GM18907 (cell line): Measurements from ENCODE around the gene DISP1.

Experiments
- ATAC-seq: cut with Tn5 transposase; IDR thresholded peaks from one replicate; pipeline ENCODE4 v1.9.1; 2021; ENCODE audit warnings: mild to moderate bottlenecking, moderate library complexity; ENCODE audit not compliant: unreplicated experiment

DISP1 gene

GRCh38 chr1:222791006-222791710 lies 23.7 kb upstream of the DISP1 start:
- ATAC-seq, result no peak

- no peak for ATAC-seq
These were observed 22.1 kb upstream of the DISP1 start for GRCh38 chr1:222792744-222793143.

- ATAC-seq, result no peak
These were observed 20.0 kb upstream of the DISP1 start for GRCh38 chr1:222794656-222795474.

GRCh38 chr1:222798116-222798515 lies 16.7 kb upstream of the DISP1 start:
- ATAC-seq, result no peak

GRCh38 chr1:222798975-222799374 lies 15.9 kb upstream of the DISP1 start:
- no peak for ATAC-seq

GRCh38 chr1:222801067-222801466 lies 13.8 kb upstream of the DISP1 start:
- no peak for ATAC-seq

GRCh38 chr1:222811671-222812070 lies 3.2 kb upstream of the DISP1 start:
- no peak for ATAC-seq

- ATAC-seq, result no peak
These were observed 838 bp upstream of the DISP1 start for GRCh38 chr1:222813866-222814535.

GRCh38 chr1:222815440-222815765 lies 564 bp downstream of the DISP1 start:
- ATAC-seq, result no peak

GRCh38 chr1:222817529-222817928 lies 2.7 kb downstream of the DISP1 start:
- no peak for ATAC-seq

GRCh38 chr1:222818171-222818570 lies 3.3 kb downstream of the DISP1 start:
- ATAC-seq, result no peak

GRCh38 chr1:222820171-222820712 lies 5.4 kb downstream of the DISP1 start:
- no peak for ATAC-seq

GRCh38 chr1:222821239-222821638 lies 6.4 kb downstream of the DISP1 start:
- ATAC-seq, result no peak

GRCh38 chr1:222823695-222824094 lies 8.9 kb downstream of the DISP1 start:
- no peak for ATAC-seq

GRCh38 chr1:222824641-222825040 lies 9.8 kb downstream of the DISP1 start:
- no peak for ATAC-seq

GRCh38 chr1:222828939-222829338 lies 14.1 kb downstream of the DISP1 start:
- no peak for ATAC-seq

GRCh38 chr1:222829868-222830267 lies 15.0 kb downstream of the DISP1 start:
- ATAC-seq, result no peak

GRCh38 chr1:222833356-222833876 lies 18.6 kb downstream of the DISP1 start:
- no peak for ATAC-seq

- no peak for ATAC-seq
These were observed 28.9 kb downstream of the DISP1 start for GRCh38 chr1:222843469-222844410.

GRCh38 chr1:222844411-222844779 lies 29.6 kb downstream of the DISP1 start:
- ATAC-seq, result no peak
